Osteoblast (primary cell): ENCODE measurements around the gene FJX1. TPM values are rescaled to one million over a fixed set of nuclear protein-coding genes. Genes with fewer than 3 reads are reported as not detected.

Experiments used
- DNase-seq: peaks from one replicate; pipeline ENCODE4 v3.0.0; 2011; ENCODE audit warnings: low spot score, mixed read lengths; ENCODE audit not compliant: insufficient read length; ENCODE audit errors: missing footprints
- H2AFZ ChIP-seq: 2 replicates; pipeline ENCODE4 v1.6.0; 2011; ENCODE audit warnings: mild to moderate bottlenecking, low read length
- H3K27ac ChIP-seq: 2 replicates; pipeline ENCODE4 v1.5.1; 2011; ENCODE audit warnings: mild to moderate bottlenecking, low read depth, low read length, moderate library complexity
- H3K27me3 ChIP-seq: 2 replicates; pipeline ENCODE4 v1.6.0; 2012; ENCODE audit warnings: mild to moderate bottlenecking, control low read depth, inconsistent platforms, low read length, moderate library complexity; ENCODE audit not compliant: insufficient read depth
- H3K36me3 ChIP-seq: 2 replicates; pipeline ENCODE4 v1.5.1; 2011; ENCODE audit warnings: mild to moderate bottlenecking, low read length, control low read depth, moderate library complexity; ENCODE audit not compliant: insufficient read depth
- H3K4me1 ChIP-seq: 2 replicates; pipeline ENCODE4 v1.5.1; 2011; ENCODE audit warnings: mild to moderate bottlenecking, low read length, control low read depth, moderate library complexity; ENCODE audit not compliant: insufficient read depth
- H3K4me2 ChIP-seq: 2 replicates; pipeline ENCODE4 v1.6.0; 2011; ENCODE audit warnings: mild to moderate bottlenecking, low read length; ENCODE audit not compliant: insufficient read depth
- H3K4me3 ChIP-seq: fragments of 200-600 bp; sonication (generic); 3 replicates; pipeline ENCODE4 v1.5.1; 2012; ENCODE audit warnings: mild to moderate bottlenecking, low read length, inconsistent platforms; ENCODE audit not compliant: insufficient read depth
- H3K79me2 ChIP-seq: 2 replicates; pipeline ENCODE4 v1.6.0; 2012; ENCODE audit warnings: mild to moderate bottlenecking, low read length, control low read depth, inconsistent platforms; ENCODE audit not compliant: insufficient read depth
- H3K9me3 ChIP-seq: 2 replicates; pipeline ENCODE4 v1.5.1; 2011; ENCODE audit warnings: low read depth, low read length, control low read depth
- H4K20me1 ChIP-seq: 2 replicates; pipeline ENCODE4 v1.6.0; 2012; ENCODE audit warnings: mild to moderate bottlenecking, low read length, control low read depth; ENCODE audit not compliant: insufficient read depth
- total RNA-seq: library from RNA; depleted of rRNA; stranded (reverse); fragments of >200 nt; gene quantifications from 2 replicates; pipeline ENCODE4 v1.2.3, GENCODE V29; 2012
- TF ChIP-seq, protein P1 (sequence below): IDR thresholded peaks from 2 replicates; pipeline ENCODE4 v1.5.1; 2011; ENCODE audit warnings: mild to moderate bottlenecking, low read depth, low read length, moderate library complexity; ENCODE audit errors: extremely low read depth

FJX1 gene
- total RNA-seq, 1 donor: 13.8 TPM

DNA sequence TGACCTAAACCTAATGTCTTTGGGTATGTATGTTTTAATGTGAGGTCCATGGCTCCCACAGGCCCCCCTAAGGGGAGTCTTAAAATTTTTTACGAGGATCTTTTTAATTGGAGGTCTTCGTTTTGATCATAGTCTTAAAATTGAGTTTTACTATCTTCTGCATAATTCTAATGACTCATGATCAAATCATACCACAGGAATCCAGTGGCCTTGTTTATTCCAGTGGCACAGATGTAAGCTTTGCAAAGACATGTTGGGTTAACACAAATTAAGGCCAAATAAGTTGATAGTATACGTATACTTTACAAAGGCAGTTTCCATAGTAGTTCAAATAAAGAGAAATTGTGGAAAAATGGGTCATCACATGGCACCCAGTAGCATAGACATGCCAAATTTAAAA, 33.9 kb upstream of the FJX1 start:
- Histone ChIP-seq H3K79me2 (no peaks in the 10 kb centered on the region), H2AFZ (no peak overlapping the region), H3K27me3 (no peaks in the 10 kb centered on the region), H3K4me1 (peaks cover 53% of the 10 kb centered on the region), H3K27ac (peak overlapping the region; percentile 68), H3K9me3 (no peaks in the 10 kb centered on the region), H4K20me1 (no peaks in the 10 kb centered on the region), H3K36me3 (no peaks in the 10 kb centered on the region), H3K4me2 (peak overlapping the region; percentile 14), H3K4me3 (no peak overlapping the region)
- peak; percentile 38 for DNase-seq
- TF ChIP-seq, protein P1, sequence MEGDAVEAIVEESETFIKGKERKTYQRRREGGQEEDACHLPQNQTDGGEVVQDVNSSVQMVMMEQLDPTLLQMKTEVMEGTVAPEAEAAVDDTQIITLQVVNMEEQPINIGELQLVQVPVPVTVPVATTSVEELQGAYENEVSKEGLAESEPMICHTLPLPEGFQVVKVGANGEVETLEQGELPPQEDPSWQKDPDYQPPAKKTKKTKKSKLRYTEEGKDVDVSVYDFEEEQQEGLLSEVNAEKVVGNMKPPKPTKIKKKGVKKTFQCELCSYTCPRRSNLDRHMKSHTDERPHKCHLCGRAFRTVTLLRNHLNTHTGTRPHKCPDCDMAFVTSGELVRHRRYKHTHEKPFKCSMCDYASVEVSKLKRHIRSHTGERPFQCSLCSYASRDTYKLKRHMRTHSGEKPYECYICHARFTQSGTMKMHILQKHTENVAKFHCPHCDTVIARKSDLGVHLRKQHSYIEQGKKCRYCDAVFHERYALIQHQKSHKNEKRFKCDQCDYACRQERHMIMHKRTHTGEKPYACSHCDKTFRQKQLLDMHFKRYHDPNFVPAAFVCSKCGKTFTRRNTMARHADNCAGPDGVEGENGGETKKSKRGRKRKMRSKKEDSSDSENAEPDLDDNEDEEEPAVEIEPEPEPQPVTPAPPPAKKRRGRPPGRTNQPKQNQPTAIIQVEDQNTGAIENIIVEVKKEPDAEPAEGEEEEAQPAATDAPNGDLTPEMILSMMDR: no peak

DNA sequence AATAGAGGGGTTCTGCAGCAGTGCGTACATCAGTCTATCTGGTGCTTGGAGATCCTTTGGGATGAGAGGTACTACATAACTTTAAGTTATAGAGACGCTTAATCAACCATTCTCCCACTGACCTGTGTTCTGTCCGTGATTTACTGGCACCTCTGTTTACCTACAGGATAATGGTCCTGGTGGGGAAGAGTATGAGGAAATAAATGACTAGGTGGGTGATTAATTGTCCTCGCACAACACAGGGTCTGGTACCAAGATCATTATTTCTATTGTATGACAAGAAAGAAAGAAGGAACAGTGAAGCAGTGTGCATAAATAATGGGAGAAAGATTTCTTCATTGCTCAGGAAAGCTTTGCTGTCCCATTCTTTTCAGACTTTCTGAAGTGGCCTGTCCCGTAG, 32.8 kb upstream of the FJX1 start:
- Histone ChIP-seq H3K4me1 (peaks cover 47% of the 10 kb centered on the region), H3K36me3 (no peaks in the 10 kb centered on the region), H3K27ac (no peak overlapping the region), H3K27me3 (no peaks in the 10 kb centered on the region), H3K79me2 (no peaks in the 10 kb centered on the region), H3K9me3 (no peaks in the 10 kb centered on the region), H2AFZ (no peak overlapping the region), H3K4me3 (no peak overlapping the region), H4K20me1 (no peaks in the 10 kb centered on the region), H3K4me2 (no peak overlapping the region)
- DNase-seq: no peak
- TF ChIP-seq, protein P1: no peak

DNA sequence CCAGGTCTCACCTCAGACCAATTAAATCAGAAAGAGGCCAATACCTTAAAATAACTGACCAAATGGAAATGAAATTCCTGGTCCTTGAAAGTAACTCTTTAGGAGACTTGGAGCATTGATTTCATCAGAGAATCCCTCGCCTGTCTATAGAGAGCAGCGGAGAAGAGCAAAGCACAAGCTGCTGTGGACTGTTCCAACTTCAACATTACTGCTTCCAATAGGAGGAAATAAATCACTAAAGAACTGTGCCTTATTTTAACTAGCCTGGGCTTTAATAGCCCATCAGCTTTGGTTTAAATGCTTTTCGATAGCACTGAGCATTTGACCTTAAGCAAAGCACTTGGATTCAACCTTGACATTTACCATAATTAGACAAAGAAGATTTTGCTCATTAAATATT, 32.0 kb upstream of the FJX1 start:
- Histone ChIP-seq H3K4me2 (no peak overlapping the region), H3K9me3 (no peaks in the 10 kb centered on the region), H3K4me1 (peaks cover 51% of the 10 kb centered on the region), H3K79me2 (no peaks in the 10 kb centered on the region), H2AFZ (no peak overlapping the region), H3K27me3 (peaks cover 2% of the 10 kb centered on the region), H4K20me1 (no peaks in the 10 kb centered on the region), H3K4me3 (no peak overlapping the region), H3K36me3 (no peaks in the 10 kb centered on the region), H3K27ac (no peak overlapping the region)
- TF ChIP-seq, protein P1: no peak
- no peak for DNase-seq

DNA sequence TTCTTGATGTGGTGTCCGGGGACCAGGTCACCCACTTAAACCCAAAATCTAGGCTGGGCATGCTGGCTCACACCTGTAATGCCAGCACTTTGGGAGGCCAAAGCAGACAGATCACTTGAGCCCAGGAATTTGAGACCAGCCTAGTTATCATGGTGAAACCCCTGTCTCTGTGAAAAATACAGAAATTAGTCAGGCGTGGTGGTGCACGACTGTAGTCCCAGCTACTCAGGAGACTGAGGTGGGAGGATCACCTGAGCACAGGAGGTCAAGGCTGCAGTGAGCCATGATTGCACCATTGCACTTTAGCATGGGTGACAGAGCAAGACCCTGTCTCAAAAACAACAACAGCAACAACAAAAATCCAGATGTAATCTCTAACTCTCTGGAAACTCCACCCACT, 30.3 kb upstream of the FJX1 start:
- H3K27ac ChIP-seq: no peak overlapping the region
- H2AFZ ChIP-seq: no peak overlapping the region
- peaks cover 39% of the 10 kb centered on the region for H3K4me1 ChIP-seq
- no peaks in the 10 kb centered on the region for H4K20me1 ChIP-seq
- TF ChIP-seq, protein P1: no peak
- no peaks in the 10 kb centered on the region for H3K9me3 ChIP-seq
- H3K27me3 ChIP-seq: peaks cover 7% of the 10 kb centered on the region
- H3K4me3 ChIP-seq: no peak overlapping the region
- no peaks in the 10 kb centered on the region for H3K79me2 ChIP-seq
- DNase-seq: no peak
- H3K4me2 ChIP-seq: no peak overlapping the region
- no peaks in the 10 kb centered on the region for H3K36me3 ChIP-seq
